PC-9 (cell line): ENCODE data around the gene RGS3. TPM values are rescaled to one million over a fixed set of nuclear protein-coding genes. Genes with fewer than 3 reads are reported as not detected.
"Not testable (repeated sequence)": the region's sequence is repeated elsewhere in the genome, so short reads cannot be mapped to it uniquely, and the experiment has no call there.

Experiments used
- BruUV-seq: library from RNA; stranded (reverse); fragments of 400-500 nt; replicated peaks from 2 replicates; lab custom pipeline; 2021; lab: Mats Ljungman, UMichigan
- CTCF ChIA-PET: fragments of 300-600 bp; sonication (Branson Sonifier 250); formaldehyde crosslinking; loops from one replicate; lab custom pipeline; 2022; ENCODE audit warnings: antibody characterized with exemption; lab: Charles Lee
- POLR2A ChIA-PET: fragments of 300-600 bp; sonication (Branson Sonifier 250); formaldehyde crosslinking; loops from one replicate; lab custom pipeline; 2022; ENCODE audit warnings: antibody characterized with exemption; ENCODE audit not compliant: unreplicated experiment; lab: Charles Lee
- DNase-seq, 2 experiments: peaks; one replicate each; pipeline versions ENCODE4 v3.0.0 to v3.0.0-alpha.2; 2015 to 2022; ENCODE audit warnings: mixed read lengths in 1 of 2
- H2AFZ ChIP-seq: fragments of 200-600 bp; sonication (generic); 2 replicates; pipeline ENCODE4 v1.8.1; 2017; ENCODE audit warnings: antibody characterized with exemption
- H3F3A ChIP-seq: fragments of 200-600 bp; sonication (generic); 2 replicates; pipeline ENCODE4 v1.8.1; 2017; ENCODE audit warnings: antibody characterized with exemption, mild to moderate bottlenecking, low read depth; ENCODE audit not compliant: insufficient read depth
- H3K27ac ChIP-seq: fragments of 200-600 bp; sonication (generic); 2 replicates; pipeline ENCODE4 v1.6.1; 2016; ENCODE audit warnings: mixed run types
- H3K27me3 ChIP-seq: fragments of 200-600 bp; sonication (generic); 2 replicates; pipeline ENCODE4 v1.6.1; 2016; ENCODE audit warnings: low read depth, mixed run types; ENCODE audit not compliant: insufficient read depth
- H3K36me3 ChIP-seq: fragments of 200-600 bp; sonication (generic); 2 replicates; pipeline ENCODE4 v1.6.1; 2016; ENCODE audit warnings: low read depth, mixed run types
- H3K4me1 ChIP-seq: fragments of 200-600 bp; sonication (generic); replicated peaks from 2 replicates; pipeline ENCODE4 v1.6.1; 2016; ENCODE audit warnings: mixed run types; ENCODE audit not compliant: insufficient read depth
- H3K4me2 ChIP-seq: fragments of 200-600 bp; sonication (generic); 2 replicates; pipeline ENCODE4 v1.6.1; 2017; ENCODE audit warnings: mixed run types
- H3K4me3 ChIP-seq: fragments of 200-600 bp; sonication (generic); 2 replicates; pipeline ENCODE4 v1.6.1; 2016; ENCODE audit warnings: mixed run types
- H3K79me2 ChIP-seq: fragments of 200-600 bp; sonication (generic); 2 replicates; pipeline ENCODE4 v1.6.1; 2017; ENCODE audit warnings: low read depth, mixed run types
- H3K9me2 ChIP-seq: fragments of 200-600 bp; sonication (generic); 2 replicates; pipeline ENCODE4 v1.8.1; 2017; ENCODE audit warnings: mild to moderate bottlenecking; ENCODE audit not compliant: insufficient read depth
- H3K9me3 ChIP-seq: fragments of 200-600 bp; sonication (generic); 2 replicates; pipeline ENCODE4 v1.8.1; 2016; ENCODE audit warnings: low read depth; ENCODE audit not compliant: insufficient read depth
- H4K20me1 ChIP-seq: fragments of 200-600 bp; sonication (generic); 2 replicates; pipeline ENCODE4 v1.8.1; 2017; ENCODE audit not compliant: insufficient read depth
- CTCF ChIP-seq: fragments of 200-600 bp; sonication (generic); conservative IDR thresholded peaks from 2 replicates; pipeline ENCODE4 v1.6.1; 2017; ENCODE audit warnings: mixed run types, antibody characterized with exemption, mild to moderate bottlenecking, moderate library complexity
- EZH2 ChIP-seq: fragments of 200-600 bp; sonication (generic); IDR thresholded peaks from 2 replicates; pipeline ENCODE4 v1.8.0; 2017; ENCODE audit warnings: antibody characterized with exemption, low read depth
- intact Hi-C: fragments of 100-400 bp; cut with micrococcal nuclease; formaldehyde crosslinking; loops from one replicate; pipeline ENCODE4 v1.10.0; 2022; ENCODE audit not compliant: unreplicated experiment
- total RNA-seq: library from RNA; stranded (reverse); gene quantifications from 2 replicates; pipeline ENCODE4 v1.2.3, GENCODE V29; 2021

The RGS3 gene
- total RNA-seq, 1 experiment from 2014 or later: 75.8 TPM

GRCh38 chr9:113636693-113637092, 173.2 kb downstream of the RGS3 start:
- POLR2A ChIA-PET: no interaction called here
- CTCF ChIA-PET: interaction anchor here (0.5 kb wide), 1 partner anchor 854 kb away, joined by 3 read pairs; no protein-coding TSS in a partner anchor
- H3K79me2 ChIP-seq: no peaks in the 10 kb centered on the region
- H3K27me3 ChIP-seq: no peaks in the 10 kb centered on the region
- H3K27ac ChIP-seq: no peak overlapping the region
- H3K9me3 ChIP-seq: no peaks in the 10 kb centered on the region
- H3K4me2 ChIP-seq: no peak overlapping the region
- no peaks in the 10 kb centered on the region for H3K9me2 ChIP-seq
- BruUV-seq: no TSS peak
- DNase-seq: no peak
- H2AFZ ChIP-seq: no peak overlapping the region
- H3K36me3 ChIP-seq: no peaks in the 10 kb centered on the region
- H3F3A ChIP-seq: 0 out of 2 replicates have a peak, but pooled peaks cover 4% of the 10 kb centered on the region
- intact Hi-C loops: no loop called here
- H3K4me1 ChIP-seq: no peaks in the 10 kb centered on the region
- TF ChIP-seq CTCF: no peak
- TF ChIP-seq EZH2: no peak
- H4K20me1 ChIP-seq: no peaks in the 10 kb centered on the region
- H3K4me3 ChIP-seq: no peak overlapping the region

GRCh38 chr9:113638490-113638889, 175.0 kb downstream of the RGS3 start:
- Histone ChIP-seq H4K20me1 (no peaks in the 10 kb centered on the region), H3F3A (0 out of 2 replicates have a peak, but pooled peaks cover 4% of the 10 kb centered on the region), H3K9me3 (no peaks in the 10 kb centered on the region), H3K9me2 (no peaks in the 10 kb centered on the region), H3K36me3 (no peaks in the 10 kb centered on the region), H3K27me3 (no peaks in the 10 kb centered on the region), H3K4me1 (no peaks in the 10 kb centered on the region), H3K79me2 (no peaks in the 10 kb centered on the region), H3K4me2 (no peak overlapping the region), H3K27ac (no peak overlapping the region), H3K4me3 (no peak overlapping the region), H2AFZ (no peak overlapping the region)
- TF ChIP-seq CTCF: no peak
- TF ChIP-seq EZH2: no peak
- ChIA-PET POLR2A (no interaction called here), CTCF (no interaction called here)
- no TSS peak for BruUV-seq
- intact Hi-C loops: no loop called here
- no peak for DNase-seq

GRCh38 chr9:113638897-113639296, 175.4 kb downstream of the RGS3 start:
- no peaks in the 10 kb centered on the region for H3K36me3 ChIP-seq
- BruUV-seq: no TSS peak
- no peak overlapping the region for H3K27ac ChIP-seq
- intact Hi-C loops: no loop called here
- H3K27me3 ChIP-seq: no peaks in the 10 kb centered on the region
- H2AFZ ChIP-seq: no peak overlapping the region
- H3K4me1 ChIP-seq: no peaks in the 10 kb centered on the region
- ChIA-PET CTCF (interaction anchor here (1.1 kb wide), 1 partner anchor 47 kb away, joined by 3 read pairs; no protein-coding TSS in a partner anchor), POLR2A (no interaction called here)
- 0 out of 2 replicates have a peak, but pooled peaks cover 4% of the 10 kb centered on the region for H3F3A ChIP-seq
- H3K9me2 ChIP-seq: no peaks in the 10 kb centered on the region
- no peak for TF ChIP-seq EZH2
- TF ChIP-seq CTCF: no peak
- no peaks in the 10 kb centered on the region for H4K20me1 ChIP-seq
- no peak overlapping the region for H3K4me3 ChIP-seq
- no peak overlapping the region for H3K4me2 ChIP-seq
- H3K79me2 ChIP-seq: no peaks in the 10 kb centered on the region
- no peak for DNase-seq
- H3K9me3 ChIP-seq: no peaks in the 10 kb centered on the region

- H2AFZ ChIP-seq, H3K9me2 ChIP-seq, H3K4me1 ChIP-seq, H3K4me3 ChIP-seq, H3K79me2 ChIP-seq, DNase-seq, H3K9me3 ChIP-seq, H3K27ac ChIP-seq, H4K20me1 ChIP-seq, H3F3A ChIP-seq, H3K4me2 ChIP-seq, H3K36me3 ChIP-seq, POLR2A ChIA-PET, intact Hi-C loops, BruUV-seq, H3K27me3 ChIP-seq: not testable (repeated sequence)
- CTCF ChIA-PET: interaction anchor here (1.1 kb wide), 1 partner anchor 48 kb away, joined by 3 read pairs; no protein-coding TSS in a partner anchor
Measured at GRCh38 chr9:113639411-113639970, 176.0 kb downstream of the RGS3 start.
